ENCODE measurements around the gene TMEM117.

DNA sequence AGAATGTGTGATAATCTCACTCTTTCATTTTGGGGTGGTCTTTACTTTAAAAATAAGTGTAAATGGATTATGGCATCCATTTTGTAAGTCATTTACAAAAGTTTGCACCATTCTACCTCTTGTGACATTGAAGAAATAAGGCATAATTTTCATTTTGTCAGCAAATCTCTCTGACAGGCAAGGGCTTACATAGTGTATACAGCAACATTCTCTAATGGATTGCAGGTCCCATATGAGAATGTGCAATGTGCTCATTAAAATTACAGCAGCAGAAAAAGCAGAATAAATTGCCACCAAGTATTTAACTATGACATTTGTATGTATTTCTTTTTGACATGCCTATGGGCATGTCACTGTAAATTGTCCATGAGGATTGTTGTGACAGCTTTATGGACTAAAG, 223.6 kb downstream of the TMEM117 start:
- TF ChIP-seq, protein P1, sequence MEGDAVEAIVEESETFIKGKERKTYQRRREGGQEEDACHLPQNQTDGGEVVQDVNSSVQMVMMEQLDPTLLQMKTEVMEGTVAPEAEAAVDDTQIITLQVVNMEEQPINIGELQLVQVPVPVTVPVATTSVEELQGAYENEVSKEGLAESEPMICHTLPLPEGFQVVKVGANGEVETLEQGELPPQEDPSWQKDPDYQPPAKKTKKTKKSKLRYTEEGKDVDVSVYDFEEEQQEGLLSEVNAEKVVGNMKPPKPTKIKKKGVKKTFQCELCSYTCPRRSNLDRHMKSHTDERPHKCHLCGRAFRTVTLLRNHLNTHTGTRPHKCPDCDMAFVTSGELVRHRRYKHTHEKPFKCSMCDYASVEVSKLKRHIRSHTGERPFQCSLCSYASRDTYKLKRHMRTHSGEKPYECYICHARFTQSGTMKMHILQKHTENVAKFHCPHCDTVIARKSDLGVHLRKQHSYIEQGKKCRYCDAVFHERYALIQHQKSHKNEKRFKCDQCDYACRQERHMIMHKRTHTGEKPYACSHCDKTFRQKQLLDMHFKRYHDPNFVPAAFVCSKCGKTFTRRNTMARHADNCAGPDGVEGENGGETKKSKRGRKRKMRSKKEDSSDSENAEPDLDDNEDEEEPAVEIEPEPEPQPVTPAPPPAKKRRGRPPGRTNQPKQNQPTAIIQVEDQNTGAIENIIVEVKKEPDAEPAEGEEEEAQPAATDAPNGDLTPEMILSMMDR (IDR thresholded peaks at IDR 0.05; ENCODE audit: insufficient read depth, low read depth, low read length) = no peak
- TF ChIP-seq EZH2 (IDR thresholded peaks at IDR 0.05; ENCODE audit: insufficient read depth, low read length) = no peak
